Measurements from ENCODE around the gene NKAPL. TPM values are rescaled to one million over a fixed set of nuclear protein-coding genes. Genes with fewer than 3 reads are reported as not detected.
A peak's percentile ranks its signal among the peaks of the same experiment; 100 is the strongest.

NKAPL gene
- total and polyA plus RNA-seq, 2 of the 13 experiments (the other 11 are each of a cell fraction or from before 2014, with no cell fraction given), result not detected

- TF ChIP-seq ZNF687 (CRISPR knock-in tag; IDR thresholded peaks at IDR 0.05) (peak; percentile 96), FOXM1 (CRISPR knock-in tag; IDR thresholded peaks at IDR 0.05) (no peak), FOSL2 (CRISPR knock-in tag; IDR thresholded peaks at IDR 0.05) (peak; percentile 68), ARID5B (CRISPR knock-in tag; IDR thresholded peaks at IDR 0.05) (peak; percentile 89), ZNF879 (CRISPR knock-in tag; IDR thresholded peaks at IDR 0.05) (no peak; the same call in 1 of the 2 replicates), SCMH1 (CRISPR knock-in tag; IDR thresholded peaks at IDR 0.05; ENCODE audit: borderline replicate concordance) (no peak), ATF2 (CRISPR knock-in tag; IDR thresholded peaks at IDR 0.05) (peak; percentile 82), ZNF619 (CRISPR knock-in tag; IDR thresholded peaks at IDR 0.05) (peak; percentile 96; the same call in 1 of the 2 replicates), RELA (CRISPR knock-in tag; IDR thresholded peaks at IDR 0.05) (no peak), DNMT3B (CRISPR knock-in tag; conservative IDR thresholded peaks at IDR 0.05) (peak; percentile 38; the same call in 1 of the 2 replicates), ZNF362 (CRISPR knock-in tag; IDR thresholded peaks at IDR 0.05; ENCODE audit: borderline replicate concordance) (peak; percentile 36; the same call in 1 of the 2 replicates), SMC3 (IDR thresholded peaks at IDR 0.05; ENCODE audit: low read length) (no peak), DPF2 (CRISPR knock-in tag; IDR thresholded peaks at IDR 0.05; ENCODE audit: borderline replicate concordance, low read depth) (no peak), GZF1 (CRISPR knock-in tag; IDR thresholded peaks at IDR 0.05) (peak; percentile 85), TFDP2 (CRISPR knock-in tag; IDR thresholded peaks at IDR 0.05) (peak; percentile 74), SRSF1 (optimal IDR thresholded peaks at IDR 0.05; ENCODE audit: low read depth, low read length) (peak; percentile 85)
Observed at GRCh38 chr6:28266962-28267694, 8.0 kb downstream of the NKAPL start, which contains the start of gene ZSCAN26 (continued).

Measured in HepG2 (cell line).